HepG2 (cell line): ENCODE results near the gene RPL4. TPM values are rescaled to one million over a fixed set of nuclear protein-coding genes. Genes with fewer than 3 reads are reported as not detected.

Experiments used
- ATAC-seq: fragments of 200-7000 bp; cut with Tn5 transposase; 3 replicates; pipeline ENCODE4 v1.9.1; 2020; ENCODE audit warnings: mild to moderate bottlenecking, moderate library complexity
- BruUV-seq: library from RNA; stranded (reverse); fragments of 400-500 nt; replicated peaks from 2 replicates; lab custom pipeline; 2021; lab: Mats Ljungman, UMichigan
- CTCF ChIA-PET: fragments of 300-600 bp; formaldehyde crosslinking; extraction: SDS; loops from one replicate; lab custom pipeline; 2021; ENCODE audit warnings: low total read pairs, inconsistent platforms, low intra/inter-chr PET ratio; lab: Yijun Ruan, JAX
- POLR2A ChIA-PET: fragments of 350-600 bp; sonication (Branson Sonifier 250); formaldehyde crosslinking; loops from one replicate; lab custom pipeline; 2020; ENCODE audit warnings: antibody characterized with exemption, inconsistent platforms; lab: Yijun Ruan, JAX
- DNase-seq: peaks from one replicate; pipeline ENCODE4 v3.0.0-alpha.2; 2015; ENCODE audit warnings: low spot score
- FAIRE-seq: peaks from 3 replicates; lab custom pipeline; 2011; peaks lifted over from hg19 to GRCh38; lab: Jason Lieb, UNC
- H2AFZ ChIP-seq: one replicate; pipeline ENCODE4 v1.6.1; 2011; ENCODE audit warnings: low read length, inconsistent platforms
- H3K27ac ChIP-seq: fragments of 300-600 bp; 3 replicates; pipeline ENCODE4 v1.8.0; 2011; ENCODE audit warnings: mixed run types, mild to moderate bottlenecking, mixed read lengths, low read length, inconsistent platforms; ENCODE audit not compliant: insufficient read depth; ENCODE audit errors: extremely low read length
- H3K27me3 ChIP-seq, 2 experiments: fragments of 200-600 bp in 1 of 2; 2 replicates in 1 of 2; 3 replicates in 1 of 2; pipeline versions ENCODE4 v1.6.0 to v1.8.0; 2011; ENCODE audit warnings: low read length in 2 of 2, mild to moderate bottlenecking in 2 of 2, moderate library complexity in 2 of 2, inconsistent platforms in 1 of 2; ENCODE audit not compliant: insufficient read depth in 2 of 2, control insufficient read depth in 1 of 2
- H3K36me3 ChIP-seq, 2 experiments: fragments of 200-600 bp in 1 of 2; replicated peaks in 1 of 2; 2 replicates in 1 of 2; 3 replicates in 1 of 2; pipeline versions ENCODE4 v1.5.1 to v1.8.0; 2011; ENCODE audit warnings: low read length in 2 of 2, inconsistent platforms in 1 of 2; ENCODE audit not compliant: insufficient read depth in 2 of 2, control insufficient read depth in 1 of 2
- H3K4me1 ChIP-seq: 2 replicates; pipeline ENCODE4 v1.5.1; 2012; ENCODE audit warnings: low read length, inconsistent platforms; ENCODE audit not compliant: insufficient read depth
- H3K4me2 ChIP-seq: 2 replicates; pipeline ENCODE4 v1.6.0; 2011; ENCODE audit warnings: low read depth, low read length, inconsistent platforms
- H3K4me3 ChIP-seq, 3 experiments: fragments of 200-600 bp in 1 of 3; sonication (generic), shearing (Covaris generic) in 1 of 3; replicated peaks in 1 of 3; 2 replicates each; pipeline ENCODE4 v1.5.1; 2011 to 2016; ENCODE audit warnings: low read length in 3 of 3, inconsistent platforms in 2 of 3, low read depth in 2 of 3, mild to moderate bottlenecking in 2 of 3, control low read depth in 1 of 3, mixed read lengths in 1 of 3; ENCODE audit not compliant: insufficient read depth in 1 of 3
- H3K79me2 ChIP-seq: one replicate; pipeline ENCODE4 v1.6.1; 2011; ENCODE audit warnings: low read length, inconsistent platforms; ENCODE audit not compliant: insufficient read depth
- H3K9ac ChIP-seq: 2 replicates; pipeline ENCODE4 v1.6.0; 2011; ENCODE audit warnings: mild to moderate bottlenecking, low read depth, low read length, inconsistent platforms; ENCODE audit not compliant: insufficient read depth
- H3K9me3 ChIP-seq: 2 replicates; pipeline ENCODE4 v1.5.1; 2012; ENCODE audit warnings: mild to moderate bottlenecking, low read length
- H4K20me1 ChIP-seq: 2 replicates; pipeline ENCODE4 v1.6.0; 2011; ENCODE audit warnings: inconsistent platforms, mild to moderate bottlenecking, low read length, moderate library complexity; ENCODE audit not compliant: insufficient read depth
- CC2D1A ChIP-seq: sonication (generic); formaldehyde crosslinking; IDR thresholded peaks from 2 replicates; pipeline ENCODE4 v1.8.1; 2023; ENCODE audit warnings: mild to moderate bottlenecking, missing genetic modification reagents
- IRF2 ChIP-seq: IDR thresholded peaks from 2 replicates; pipeline ENCODE4 v1.6.1; 2018; ENCODE audit warnings: missing genetic modification reagents, missing compliant biosample characterization
- NCOA5 ChIP-seq: sonication (generic); formaldehyde crosslinking; IDR thresholded peaks from 2 replicates; pipeline ENCODE4 v1.4.0; 2020; ENCODE audit warnings: missing genetic modification reagents
- SIX1 ChIP-seq: sonication (generic); formaldehyde crosslinking; IDR thresholded peaks from 2 replicates; pipeline ENCODE4 v1.4.0; 2020; ENCODE audit warnings: missing genetic modification reagents, borderline replicate concordance
- TBP ChIP-seq: sonication (generic); formaldehyde crosslinking; IDR thresholded peaks from 2 replicates; pipeline ENCODE4 v1.5.0; 2020; ENCODE audit warnings: missing genetic modification reagents
- ZMYM3 ChIP-seq: sonication (generic); formaldehyde crosslinking; IDR thresholded peaks from 2 replicates; pipeline ENCODE4 v1.5.1; 2020; ENCODE audit warnings: mild to moderate bottlenecking, missing genetic modification reagents
- ZNF12 ChIP-seq: sonication (generic); formaldehyde crosslinking; IDR thresholded peaks from 2 replicates; pipeline ENCODE4 v1.5.0; 2020; ENCODE audit warnings: missing genetic modification reagents
- ZNF383 ChIP-seq: sonication (generic); formaldehyde crosslinking; IDR thresholded peaks from 2 replicates; pipeline ENCODE4 v1.4.0; 2020; ENCODE audit warnings: missing genetic modification reagents, mild to moderate bottlenecking, borderline replicate concordance
- ZNF607 ChIP-seq: sonication (generic); formaldehyde crosslinking; IDR thresholded peaks from 2 replicates; pipeline ENCODE4 v1.5.1; 2020; ENCODE audit warnings: missing genetic modification reagents, mild to moderate bottlenecking, borderline replicate concordance
- ZNF644 ChIP-seq: IDR thresholded peaks from 2 replicates; pipeline ENCODE4 v1.6.1; 2016; ENCODE audit warnings: low read depth
- WGBS: methylation state at CpG from one replicate; pipeline ENCODE4 v1.1.6; 2017; ENCODE audit warnings: low lambda C conversion rate; 5-methylcytosine and 5-hydroxymethylcytosine counted together
- in situ Hi-C: cut with HindIII; loops from 2 replicates; pipeline ENCODE4 v1.10.0; 2017; ENCODE audit warnings: low pct_unique_long_range_greater_than_20kb; ENCODE audit not compliant: extremely low pct_ligation_motif_present
- intact Hi-C: fragments of 100-400 bp; cut with micrococcal nuclease; formaldehyde crosslinking; loops from one replicate; pipeline ENCODE4 v1.10.0; 2022; ENCODE audit not compliant: unreplicated experiment
- polyA plus RNA-seq, 8 experiments: library from polyadenylated mRNA; depleted of rRNA in 3 of 8; stranded (reverse) in 7 of 8; unstranded in 1 of 8; fragments of >200 nt; fragmentation: Illumina TruSeq in 4 of 8; extraction: Trizol in 4 of 8; gene quantifications; 2 replicates each; pipeline versions ENCODE4 v1.2.1 to v1.2.3, GENCODE V29; 2011 to 2016; ENCODE audit warnings: low read depth in 4 of 8, missing spikeins in 1 of 8, mixed read lengths in 1 of 8; ENCODE audit not compliant: insufficient read depth in 1 of 8
- total RNA-seq, 5 experiments: library from RNA; depleted of rRNA; stranded (reverse); fragments of >200 nt; fragmentation: Illumina TruSeq; extraction: Trizol; gene quantifications; 2 replicates each; pipeline ENCODE4 v1.2.3, GENCODE V29; 2016; ENCODE audit warnings: low read depth in 1 of 5
- TF ChIP-seq, protein P1 (sequence below): sonication (generic); formaldehyde crosslinking; IDR thresholded peaks from 2 replicates; pipeline ENCODE4 v1.4.0; 2020; ENCODE audit warnings: mild to moderate bottlenecking, missing genetic modification reagents
- TF ChIP-seq, protein P2 (sequence below): sonication (generic); formaldehyde crosslinking; IDR thresholded peaks from 2 replicates; pipeline ENCODE4 v1.8.1; 2022; ENCODE audit warnings: mild to moderate bottlenecking, missing genetic modification reagents
- TF ChIP-seq, protein P3 (sequence below): sonication (generic); formaldehyde crosslinking; IDR thresholded peaks from 2 replicates; pipeline ENCODE4 v1.4.0; 2020; ENCODE audit warnings: missing genetic modification reagents
- TF ChIP-seq, protein P4 (sequence below): IDR thresholded peaks from 2 replicates; pipeline ENCODE4 v1.6.1; 2016
- TF ChIP-seq, protein P5 (sequence below): fragments of 450-650 bp; IDR thresholded peaks from 2 replicates; pipeline ENCODE4 v1.6.1; 2016

Gene RPL4
- total and polyA plus RNA-seq, 2 of the 13 experiments (the other 11 are each of a cell fraction or from before 2014, with no cell fraction given) = 3,630 to 3,960 TPM

DNA sequence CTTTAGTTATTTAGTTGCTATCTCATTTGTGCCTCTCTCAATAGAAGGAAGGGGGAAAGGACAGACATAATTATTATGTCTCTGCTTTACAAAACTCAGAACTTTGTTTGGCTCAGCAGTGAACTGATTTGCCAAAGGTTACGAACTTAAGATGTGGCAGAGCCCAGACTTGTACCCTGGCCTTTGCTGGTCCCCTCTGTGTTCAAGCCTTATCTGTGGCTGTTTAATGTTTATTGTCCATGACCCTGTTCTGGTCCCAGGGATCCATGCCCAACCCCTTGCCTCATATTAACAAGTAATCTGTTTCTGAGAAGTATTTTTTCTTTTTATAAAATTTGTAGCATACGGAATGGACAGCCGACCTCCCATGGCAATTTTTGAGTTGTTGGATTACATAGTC, 17.8 kb downstream of the RPL4 start (continued):
- TF ChIP-seq CC2D1A (CRISPR knock-in tag) = no peak
- TF ChIP-seq, protein P1, sequence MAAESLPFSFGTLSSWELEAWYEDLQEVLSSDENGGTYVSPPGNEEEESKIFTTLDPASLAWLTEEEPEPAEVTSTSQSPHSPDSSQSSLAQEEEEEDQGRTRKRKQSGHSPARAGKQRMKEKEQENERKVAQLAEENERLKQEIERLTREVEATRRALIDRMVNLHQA (CRISPR knock-in tag) = no peak
- TF ChIP-seq ZNF12 (CRISPR knock-in tag) = no peak

DNA sequence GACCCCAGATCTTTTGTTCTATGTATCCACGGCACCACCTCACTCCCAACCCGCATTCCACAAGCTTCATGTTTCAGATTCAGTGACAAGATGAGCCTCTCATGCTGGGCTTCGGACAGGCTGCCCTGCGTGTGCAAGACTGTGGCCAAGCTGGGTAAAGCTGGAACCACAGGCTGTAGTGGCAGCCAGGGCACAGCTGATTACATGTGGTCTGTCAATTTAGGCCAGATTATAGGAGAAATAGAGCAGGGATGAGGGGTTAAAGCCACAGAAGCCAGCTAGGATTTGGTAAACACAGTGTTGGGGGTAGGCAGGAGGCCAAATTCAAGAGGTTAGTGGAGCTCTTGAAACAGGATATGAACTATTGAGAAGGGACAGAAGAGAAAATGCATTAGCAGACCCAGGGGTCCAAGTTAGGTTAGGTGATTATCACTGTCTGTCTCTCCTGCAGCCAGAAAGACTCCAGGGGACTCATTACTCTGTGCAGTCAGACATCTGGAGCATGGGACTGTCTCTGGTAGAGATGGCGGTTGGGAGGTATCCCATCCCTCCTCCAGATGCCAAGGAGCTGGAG, 20.0 kb downstream of the RPL4 start:
- Histone ChIP-seq H3K4me1 (no peaks in the 10 kb centered on the region), H3K9ac (no peak overlapping the region), H2AFZ (no peak overlapping the region), H3K4me2 (no peak overlapping the region), H3K27ac (no peak overlapping the region), H3K79me2 (no peaks in the 10 kb centered on the region), H3K4me3 (no peak overlapping the region), H3K36me3 (peaks cover 27 to 73% of the 10 kb centered on the region in 2 experiments), H4K20me1 (no peaks in the 10 kb centered on the region), H3K9me3 (no peaks in the 10 kb centered on the region), H3K27me3 (no peaks in the 10 kb centered on the region)
- intact Hi-C loops (no loop called here), in situ Hi-C loops (loop anchor here (25.0 kb wide), 1 partner anchor 97 kb away; the partner anchor contains the start of gene MAP2K1)
- ATAC-seq (no peak), FAIRE-seq (no peak), DNase-seq (no peak)
- 97% methylated on average over 5 of the region's 5 CpGs for WGBS
- CTCF ChIA-PET = no interaction called here
- POLR2A ChIA-PET = interaction anchor here (1.0 kb wide), 1 partner anchor 98 kb away, joined by 3 read pairs; no protein-coding TSS in a partner anchor
- BruUV-seq = no TSS peak
- TF ChIP-seq, protein P2, sequence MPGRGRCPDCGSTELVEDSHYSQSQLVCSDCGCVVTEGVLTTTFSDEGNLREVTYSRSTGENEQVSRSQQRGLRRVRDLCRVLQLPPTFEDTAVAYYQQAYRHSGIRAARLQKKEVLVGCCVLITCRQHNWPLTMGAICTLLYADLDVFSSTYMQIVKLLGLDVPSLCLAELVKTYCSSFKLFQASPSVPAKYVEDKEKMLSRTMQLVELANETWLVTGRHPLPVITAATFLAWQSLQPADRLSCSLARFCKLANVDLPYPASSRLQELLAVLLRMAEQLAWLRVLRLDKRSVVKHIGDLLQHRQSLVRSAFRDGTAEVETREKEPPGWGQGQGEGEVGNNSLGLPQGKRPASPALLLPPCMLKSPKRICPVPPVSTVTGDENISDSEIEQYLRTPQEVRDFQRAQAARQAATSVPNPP (CRISPR knock-in tag) = no peak
- TF ChIP-seq IRF2 (CRISPR knock-in tag) = no peak
- TF ChIP-seq ZNF607 = no peak
- TF ChIP-seq, protein P3, sequence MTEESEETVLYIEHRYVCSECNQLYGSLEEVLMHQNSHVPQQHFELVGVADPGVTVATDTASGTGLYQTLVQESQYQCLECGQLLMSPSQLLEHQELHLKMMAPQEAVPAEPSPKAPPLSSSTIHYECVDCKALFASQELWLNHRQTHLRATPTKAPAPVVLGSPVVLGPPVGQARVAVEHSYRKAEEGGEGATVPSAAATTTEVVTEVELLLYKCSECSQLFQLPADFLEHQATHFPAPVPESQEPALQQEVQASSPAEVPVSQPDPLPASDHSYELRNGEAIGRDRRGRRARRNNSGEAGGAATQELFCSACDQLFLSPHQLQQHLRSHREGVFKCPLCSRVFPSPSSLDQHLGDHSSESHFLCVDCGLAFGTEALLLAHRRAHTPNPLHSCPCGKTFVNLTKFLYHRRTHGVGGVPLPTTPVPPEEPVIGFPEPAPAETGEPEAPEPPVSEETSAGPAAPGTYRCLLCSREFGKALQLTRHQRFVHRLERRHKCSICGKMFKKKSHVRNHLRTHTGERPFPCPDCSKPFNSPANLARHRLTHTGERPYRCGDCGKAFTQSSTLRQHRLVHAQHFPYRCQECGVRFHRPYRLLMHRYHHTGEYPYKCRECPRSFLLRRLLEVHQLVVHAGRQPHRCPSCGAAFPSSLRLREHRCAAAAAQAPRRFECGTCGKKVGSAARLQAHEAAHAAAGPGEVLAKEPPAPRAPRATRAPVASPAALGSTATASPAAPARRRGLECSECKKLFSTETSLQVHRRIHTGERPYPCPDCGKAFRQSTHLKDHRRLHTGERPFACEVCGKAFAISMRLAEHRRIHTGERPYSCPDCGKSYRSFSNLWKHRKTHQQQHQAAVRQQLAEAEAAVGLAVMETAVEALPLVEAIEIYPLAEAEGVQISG (CRISPR knock-in tag) = no peak
- TF ChIP-seq ZNF644 (CRISPR knock-in tag) = no peak
- no peak for TF ChIP-seq SIX1 (CRISPR knock-in tag)
- no peak for TF ChIP-seq ZMYM3 (CRISPR knock-in tag)
- TF ChIP-seq, protein P4, sequence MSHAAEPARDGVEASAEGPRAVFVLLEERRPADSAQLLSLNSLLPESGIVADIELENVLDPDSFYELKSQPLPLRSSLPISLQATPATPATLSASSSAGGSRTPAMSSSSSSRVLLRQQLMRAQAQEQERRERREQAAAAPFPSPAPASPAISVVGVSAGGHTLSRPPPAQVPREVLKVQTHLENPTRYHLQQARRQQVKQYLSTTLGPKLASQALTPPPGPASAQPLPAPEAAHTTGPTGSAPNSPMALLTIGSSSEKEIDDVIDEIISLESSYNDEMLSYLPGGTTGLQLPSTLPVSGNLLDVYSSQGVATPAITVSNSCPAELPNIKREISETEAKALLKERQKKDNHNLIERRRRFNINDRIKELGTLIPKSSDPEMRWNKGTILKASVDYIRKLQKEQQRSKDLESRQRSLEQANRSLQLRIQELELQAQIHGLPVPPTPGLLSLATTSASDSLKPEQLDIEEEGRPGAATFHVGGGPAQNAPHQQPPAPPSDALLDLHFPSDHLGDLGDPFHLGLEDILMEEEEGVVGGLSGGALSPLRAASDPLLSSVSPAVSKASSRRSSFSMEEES (CRISPR knock-in tag) = no peak
- TF ChIP-seq, protein P5, sequence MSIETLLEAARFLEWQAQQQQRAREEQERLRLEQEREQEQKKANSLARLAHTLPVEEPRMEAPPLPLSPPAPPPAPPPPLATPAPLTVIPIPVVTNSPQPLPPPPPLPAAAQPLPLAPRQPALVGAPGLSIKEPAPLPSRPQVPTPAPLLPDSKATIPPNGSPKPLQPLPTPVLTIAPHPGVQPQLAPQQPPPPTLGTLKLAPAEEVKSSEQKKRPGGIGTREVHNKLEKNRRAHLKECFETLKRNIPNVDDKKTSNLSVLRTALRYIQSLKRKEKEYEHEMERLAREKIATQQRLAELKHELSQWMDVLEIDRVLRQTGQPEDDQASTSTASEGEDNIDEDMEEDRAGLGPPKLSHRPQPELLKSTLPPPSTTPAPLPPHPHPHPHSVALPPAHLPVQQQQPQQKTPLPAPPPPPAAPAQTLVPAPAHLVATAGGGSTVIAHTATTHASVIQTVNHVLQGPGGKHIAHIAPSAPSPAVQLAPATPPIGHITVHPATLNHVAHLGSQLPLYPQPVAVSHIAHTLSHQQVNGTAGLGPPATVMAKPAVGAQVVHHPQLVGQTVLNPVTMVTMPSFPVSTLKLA = no peak
- no peak for TF ChIP-seq ZNF383 (CRISPR knock-in tag)
- TF ChIP-seq TBP (CRISPR knock-in tag) = no peak
- TF ChIP-seq NCOA5 (CRISPR knock-in tag) = no peak
